HG03354 (cell line): ENCODE results near the gene TMEM222.

Experiments used
- ATAC-seq: cut with Tn5 transposase; IDR thresholded peaks from one replicate; pipeline ENCODE4 v1.9.1; 2021; ENCODE audit warnings: mild to moderate bottlenecking; ENCODE audit not compliant: unreplicated experiment, poor library complexity, severe bottlenecking

The TMEM222 gene

GRCh38 chr1:27303509-27303908, 18.5 kb upstream of the TMEM222 start:
- no peak for ATAC-seq

GRCh38 chr1:27306071-27306470, 15.9 kb upstream of the TMEM222 start:
- ATAC-seq = no peak

GRCh38 chr1:27306892-27307761, 14.8 kb upstream of the TMEM222 start:
- ATAC-seq = no peak

GRCh38 chr1:27307874-27308598, 13.9 kb upstream of the TMEM222 start:
- ATAC-seq = no peak

GRCh38 chr1:27314169-27314568, 7.8 kb upstream of the TMEM222 start:
- no peak for ATAC-seq

- ATAC-seq = no peak
Observed at GRCh38 chr1:27314737-27315136, 7.2 kb upstream of the TMEM222 start.

- no peak for ATAC-seq
Observed at GRCh38 chr1:27316860-27317259, 5.1 kb upstream of the TMEM222 start.

GRCh38 chr1:27318136-27318535, 3.8 kb upstream of the TMEM222 start:
- ATAC-seq = no peak

GRCh38 chr1:27318596-27318995, 3.4 kb upstream of the TMEM222 start:
- no peak for ATAC-seq

GRCh38 chr1:27322569-27323240, 742 bp downstream of the TMEM222 start:
- no peak for ATAC-seq

GRCh38 chr1:27325286-27325685, 3.3 kb downstream of the TMEM222 start:
- ATAC-seq = no peak

GRCh38 chr1:27327964-27328363, 6.0 kb downstream of the TMEM222 start:
- no peak for ATAC-seq

GRCh38 chr1:27330786-27331185, 8.8 kb downstream of the TMEM222 start:
- ATAC-seq = no peak

- ATAC-seq = no peak
Observed at GRCh38 chr1:27331426-27331825, 9.5 kb downstream of the TMEM222 start.

- ATAC-seq = no peak
Observed at GRCh38 chr1:27331922-27332321, 10.0 kb downstream of the TMEM222 start.

- ATAC-seq = no peak
Observed at GRCh38 chr1:27332536-27333281, 10.7 kb downstream of the TMEM222 start.

- no peak for ATAC-seq
Observed at GRCh38 chr1:27333717-27334279, 11.8 kb downstream of the TMEM222 start.

- no peak for ATAC-seq
Observed at GRCh38 chr1:27335506-27336422, 13.8 kb downstream of the TMEM222 start.

- no peak for ATAC-seq
Observed at GRCh38 chr1:27336756-27337155, 14.8 kb downstream of the TMEM222 start.
